ENCODE results near the gene ITPK1.

Gene ITPK1

DNA sequence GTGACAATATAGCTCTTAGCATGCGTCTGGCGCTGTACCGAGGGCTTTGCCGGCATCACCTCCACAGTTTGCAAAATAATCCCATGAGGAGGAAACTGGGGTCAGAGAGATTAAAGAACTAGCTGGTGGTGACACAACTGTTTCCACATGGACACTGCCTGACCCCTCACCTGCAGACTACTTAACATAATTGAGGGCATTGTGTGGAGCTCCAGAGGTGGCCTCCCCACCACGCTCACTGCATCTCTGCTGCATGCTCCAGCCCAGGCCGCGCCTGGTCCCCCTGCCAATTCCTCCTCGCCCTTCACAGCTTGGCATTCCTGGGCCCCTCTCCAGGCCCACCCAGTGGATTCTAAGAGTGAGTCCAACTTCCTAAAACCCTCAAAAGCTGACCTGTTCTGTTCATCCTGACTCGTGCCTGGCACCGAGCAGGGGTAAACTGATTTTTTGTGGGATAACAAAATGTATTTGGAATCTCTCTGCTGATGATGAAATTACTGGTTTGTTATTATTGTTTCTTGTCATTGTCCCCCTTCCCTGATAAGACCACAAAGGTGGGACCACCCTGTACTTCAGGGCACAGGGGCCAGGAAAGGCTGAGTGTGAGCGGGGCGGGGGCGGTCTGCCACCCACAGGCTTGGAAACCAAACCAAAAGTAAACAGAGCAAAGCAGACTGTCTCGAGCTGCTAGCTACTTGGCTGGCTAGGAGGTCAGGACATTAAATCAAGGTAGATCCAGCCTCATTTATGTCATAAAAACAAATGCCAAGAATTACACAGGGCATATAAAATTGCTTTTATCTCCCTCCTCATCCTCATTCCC lies 152.2 kb downstream of the ITPK1 start:
- no peak for DNase-seq

GRCh38 chr14:92962831-92963095 lies 153.0 kb downstream of the ITPK1 start:
- no peak for DNase-seq

GRCh38 chr14:92962031-92962830 lies 153.5 kb downstream of the ITPK1 start:
- DNase-seq = no peak

DNA sequence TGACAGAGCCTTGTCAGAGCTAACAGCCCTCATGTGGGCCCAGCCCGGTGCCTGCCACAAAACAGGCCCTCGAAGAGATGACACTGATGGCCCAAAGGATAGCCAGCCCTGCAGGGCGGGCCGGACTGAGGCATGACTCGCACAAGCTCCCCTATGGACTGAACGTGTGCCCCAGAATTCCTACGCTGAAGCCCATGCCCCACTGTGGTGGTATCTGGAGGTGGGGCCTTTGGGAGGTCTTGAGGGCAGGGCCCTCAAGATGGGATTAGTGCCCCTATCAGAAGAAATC lies 154.2 kb downstream of the ITPK1 start:
- DNase-seq = no peak

GRCh38 chr14:92960706-92961566 lies 154.8 kb downstream of the ITPK1 start:
- peak; percentile 60 for DNase-seq

DNA sequence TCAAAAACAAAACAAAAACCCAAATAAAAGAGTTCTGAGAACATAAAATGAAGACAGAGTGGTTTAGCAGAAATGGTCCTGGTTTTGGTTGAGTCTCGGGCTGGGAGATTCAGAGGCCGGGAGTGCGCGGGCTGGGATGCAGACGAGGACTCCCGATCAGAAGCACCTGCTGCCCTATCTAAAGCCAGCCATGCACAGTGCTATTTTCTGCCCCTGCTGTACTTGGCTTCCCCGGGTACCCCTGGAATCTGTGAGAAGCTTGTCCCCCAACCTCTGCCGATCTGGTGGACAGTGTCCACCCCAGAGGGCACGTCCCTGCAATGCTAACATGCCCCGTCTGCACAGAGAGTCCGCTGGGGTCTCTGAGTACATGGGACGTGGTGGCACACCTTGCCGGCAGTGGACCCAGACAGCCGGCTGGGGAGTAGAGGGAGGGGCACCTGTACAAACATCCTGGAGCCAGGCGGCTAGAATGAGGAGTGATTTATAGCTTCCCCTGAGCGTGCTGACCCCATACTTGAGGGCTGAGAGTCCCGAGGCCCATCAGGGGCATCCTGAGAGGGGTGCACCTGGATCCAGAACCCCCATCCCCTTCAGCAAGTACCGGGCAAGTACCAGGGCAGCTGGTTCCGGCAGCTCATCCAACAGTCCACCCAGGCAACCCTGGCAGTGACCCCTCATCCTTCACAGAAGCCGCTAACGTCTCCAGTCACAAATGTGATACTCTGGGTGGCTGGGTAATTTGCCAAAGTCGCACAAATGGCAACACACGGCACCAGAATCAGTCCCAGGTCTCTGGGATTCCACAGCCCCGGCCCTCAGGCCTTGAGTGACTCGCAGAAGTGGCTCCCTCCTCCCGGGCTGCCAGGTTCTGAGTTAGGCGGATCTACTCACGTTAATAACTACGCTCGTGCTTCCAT lies 155.7 kb downstream of the ITPK1 start:
- peak; percentile 81 for DNase-seq

- DNase-seq = no peak
These were observed 156.6 kb downstream of the ITPK1 start for GRCh38 chr14:92959189-92959531.

- peak; percentile 48 for DNase-seq
These were observed 157.1 kb downstream of the ITPK1 start for GRCh38 chr14:92958373-92959188.

GRCh38 chr14:92956961-92957360 lies 158.8 kb downstream of the ITPK1 start:
- peak; percentile 73 for DNase-seq

DNA sequence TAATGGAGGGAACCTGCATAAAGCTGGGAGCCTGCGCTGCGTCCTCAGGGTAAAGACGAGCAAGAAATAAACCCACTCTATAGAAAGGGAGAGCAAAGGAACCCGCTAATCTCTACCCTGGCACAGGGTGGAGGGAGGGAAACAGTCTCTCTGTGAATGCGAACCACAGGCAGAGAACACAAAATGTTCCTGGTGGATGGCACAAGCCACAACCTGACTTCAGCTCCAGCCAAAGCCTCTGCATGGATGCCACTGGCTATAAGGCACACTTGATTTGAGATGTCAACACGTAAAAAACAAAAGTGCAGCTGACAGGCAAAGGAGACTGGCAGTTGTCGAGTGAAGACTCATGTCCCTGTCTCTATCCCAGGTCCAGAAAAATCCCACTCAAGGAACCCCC lies 160.3 kb downstream of the ITPK1 start:
- DNase-seq = no peak

- DNase-seq = peak; percentile 51
These were observed 160.8 kb downstream of the ITPK1 start for GRCh38 chr14:92954933-92955332.

- no peak for DNase-seq
These were observed 162.2 kb downstream of the ITPK1 start for GRCh38 chr14:92953526-92953925.

DNA sequence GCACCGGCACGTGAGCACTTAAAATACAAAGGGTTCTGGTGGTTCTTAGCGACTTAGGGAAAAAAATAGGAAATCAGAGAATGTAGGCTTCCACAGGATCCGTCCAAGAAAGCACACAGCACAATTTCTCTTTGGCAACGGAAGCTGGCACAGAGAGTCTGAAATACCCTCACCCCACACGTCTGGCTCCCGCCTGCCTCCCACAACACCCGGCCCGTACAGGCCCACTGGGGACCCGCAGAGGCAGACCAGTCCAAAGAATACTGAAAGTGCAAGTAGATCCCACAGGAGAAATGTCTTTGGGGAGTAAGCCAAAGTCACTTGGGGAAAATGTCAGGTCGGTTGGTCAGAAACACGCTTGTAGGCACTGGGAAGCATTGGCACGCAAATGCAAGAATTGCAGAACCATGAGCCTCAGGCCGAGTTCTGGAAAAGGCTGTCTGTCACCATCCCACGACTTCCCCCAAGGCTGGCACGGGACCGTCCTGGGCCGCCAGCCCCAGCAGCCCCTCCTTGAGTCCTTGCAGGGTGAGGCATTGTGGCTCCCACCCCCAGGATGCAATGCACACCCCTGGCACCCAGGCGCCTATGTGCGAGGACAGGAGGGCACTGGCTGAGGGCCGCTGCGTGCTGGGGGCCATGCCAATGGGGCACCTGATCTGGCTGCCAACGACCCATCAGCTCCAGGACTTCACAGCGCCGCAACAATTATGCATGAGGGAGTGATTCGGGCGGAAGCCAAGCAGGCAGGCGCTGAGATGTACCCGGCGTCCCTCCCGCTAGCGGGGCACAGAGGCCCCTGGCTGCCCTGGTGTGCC lies 163.0 kb downstream of the ITPK1 start:
- no peak for DNase-seq

DNA sequence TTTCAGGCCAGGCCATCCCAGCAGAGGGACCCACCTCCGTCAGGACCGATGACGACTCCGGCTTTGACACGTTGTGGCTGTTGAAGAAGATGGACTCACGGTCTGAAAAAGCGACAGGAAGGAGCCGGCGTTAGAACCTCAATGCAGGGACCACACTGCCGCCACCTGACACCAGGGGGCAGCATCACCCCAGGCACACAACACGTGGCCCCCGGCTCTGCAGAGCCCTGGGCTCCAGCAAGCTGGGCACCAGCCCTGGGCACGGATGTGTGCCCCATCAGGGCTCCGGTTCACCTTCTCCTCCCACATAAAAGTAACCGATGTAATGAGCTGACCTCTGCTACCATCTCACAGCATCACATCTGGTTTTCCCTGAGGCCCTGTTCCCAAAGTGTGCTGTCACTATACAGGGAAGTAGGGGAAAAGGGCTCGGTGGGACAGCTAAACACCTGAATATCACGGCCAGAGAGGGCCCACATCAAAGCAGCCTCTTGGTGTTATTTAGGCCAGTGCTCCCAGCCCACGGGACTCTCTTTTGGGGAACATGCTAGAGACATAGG lies 163.7 kb downstream of the ITPK1 start:
- peak; percentile 51 for DNase-seq

- no peak for DNase-seq
These were observed 164.5 kb downstream of the ITPK1 start for GRCh38 chr14:92951261-92951660.

DNA sequence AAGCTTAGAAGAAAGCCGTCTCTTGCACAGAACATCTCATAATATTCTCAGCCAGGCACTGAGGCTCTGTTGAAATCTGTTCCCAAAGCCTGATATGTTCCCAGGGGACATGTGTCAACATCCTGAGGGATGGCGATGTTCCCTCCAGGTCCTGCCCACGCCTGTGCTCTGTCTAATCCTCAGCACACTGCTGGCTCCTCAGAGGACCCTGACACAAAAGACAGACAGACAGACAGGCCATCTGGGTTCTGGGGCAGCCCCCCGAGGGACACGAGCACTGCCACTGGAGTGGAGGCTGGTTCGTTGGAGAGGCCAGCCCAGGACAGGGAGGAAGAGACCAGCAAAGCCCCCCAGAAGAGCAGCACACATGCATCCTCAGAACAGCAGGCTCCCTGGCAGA lies 165.0 kb downstream of the ITPK1 start:
- no peak for DNase-seq

GRCh38 chr14:92950193-92950540 lies 165.6 kb downstream of the ITPK1 start:
- no peak for DNase-seq

GRCh38 chr14:92949496-92950192 lies 166.1 kb downstream of the ITPK1 start:
- no peak for DNase-seq

GRCh38 chr14:92948647-92949046 lies 167.1 kb downstream of the ITPK1 start:
- no peak for DNase-seq

All from NCI-H510A treated with DMSO at 0.1 percent for 48 hours (cell line).